ENCODE results near the gene TRPV4.

DNA sequence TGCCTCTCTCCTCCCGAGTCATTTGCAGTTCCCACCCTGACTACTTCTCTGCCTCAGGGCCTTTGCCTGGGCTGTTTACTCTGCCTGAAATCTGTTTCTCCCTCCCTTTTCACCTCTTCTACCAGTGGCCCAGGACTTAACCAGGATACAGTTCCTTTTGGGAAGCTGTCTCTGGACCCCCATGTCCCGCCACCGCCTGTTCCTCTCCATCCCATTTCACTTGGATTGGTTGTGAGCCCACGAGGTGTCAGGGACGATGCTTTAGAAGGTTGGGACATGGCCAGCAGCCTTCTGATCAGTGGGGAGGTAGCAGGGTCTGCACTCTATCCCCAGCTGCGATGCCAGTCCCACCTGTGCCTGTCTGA, 67.8 kb downstream of the TRPV4 start:
- TF ChIP-seq, protein P1, sequence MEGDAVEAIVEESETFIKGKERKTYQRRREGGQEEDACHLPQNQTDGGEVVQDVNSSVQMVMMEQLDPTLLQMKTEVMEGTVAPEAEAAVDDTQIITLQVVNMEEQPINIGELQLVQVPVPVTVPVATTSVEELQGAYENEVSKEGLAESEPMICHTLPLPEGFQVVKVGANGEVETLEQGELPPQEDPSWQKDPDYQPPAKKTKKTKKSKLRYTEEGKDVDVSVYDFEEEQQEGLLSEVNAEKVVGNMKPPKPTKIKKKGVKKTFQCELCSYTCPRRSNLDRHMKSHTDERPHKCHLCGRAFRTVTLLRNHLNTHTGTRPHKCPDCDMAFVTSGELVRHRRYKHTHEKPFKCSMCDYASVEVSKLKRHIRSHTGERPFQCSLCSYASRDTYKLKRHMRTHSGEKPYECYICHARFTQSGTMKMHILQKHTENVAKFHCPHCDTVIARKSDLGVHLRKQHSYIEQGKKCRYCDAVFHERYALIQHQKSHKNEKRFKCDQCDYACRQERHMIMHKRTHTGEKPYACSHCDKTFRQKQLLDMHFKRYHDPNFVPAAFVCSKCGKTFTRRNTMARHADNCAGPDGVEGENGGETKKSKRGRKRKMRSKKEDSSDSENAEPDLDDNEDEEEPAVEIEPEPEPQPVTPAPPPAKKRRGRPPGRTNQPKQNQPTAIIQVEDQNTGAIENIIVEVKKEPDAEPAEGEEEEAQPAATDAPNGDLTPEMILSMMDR (IDR thresholded peaks at IDR 0.05), result no peak
- no peak for TF ChIP-seq POLR2A (IDR thresholded peaks at IDR 0.05)

All from body of pancreas (tissue), 4 donors.